GM21529 (cell line): ENCODE data around the gene NMNAT2.

Experiments used
- ATAC-seq: cut with Tn5 transposase; IDR thresholded peaks from one replicate; pipeline ENCODE4 v1.9.1; 2021; ENCODE audit not compliant: unreplicated experiment

The NMNAT2 gene

GRCh38 chr1:183318433-183318832 is 99.7 kb downstream of the NMNAT2 start:
- peak; percentile 84 for ATAC-seq

- ATAC-seq = no peak
Measured at GRCh38 chr1:183315991-183316758, 102.0 kb downstream of the NMNAT2 start.

GRCh38 chr1:183313063-183313462 is 105.1 kb downstream of the NMNAT2 start:
- ATAC-seq = no peak

GRCh38 chr1:183310753-183311479 is 107.3 kb downstream of the NMNAT2 start:
- no peak for ATAC-seq

GRCh38 chr1:183308719-183309118 is 109.5 kb downstream of the NMNAT2 start:
- ATAC-seq = no peak

- no peak for ATAC-seq
Measured at GRCh38 chr1:183306317-183307042, 111.7 kb downstream of the NMNAT2 start.

GRCh38 chr1:183304440-183305107 is 113.6 kb downstream of the NMNAT2 start:
- ATAC-seq = no peak

GRCh38 chr1:183303901-183304300 is 114.3 kb downstream of the NMNAT2 start:
- ATAC-seq = no peak

- ATAC-seq = no peak
Measured at GRCh38 chr1:183303323-183303645, 114.9 kb downstream of the NMNAT2 start.

GRCh38 chr1:183302452-183303322 is 115.5 kb downstream of the NMNAT2 start:
- ATAC-seq = no peak

GRCh38 chr1:183301239-183301638 is 116.9 kb downstream of the NMNAT2 start:
- no peak for ATAC-seq

- no peak for ATAC-seq
Measured at GRCh38 chr1:183300828-183301227, 117.4 kb downstream of the NMNAT2 start.

- no peak for ATAC-seq
Measured at GRCh38 chr1:183300395-183300794, 117.8 kb downstream of the NMNAT2 start.

- ATAC-seq = no peak
Measured at GRCh38 chr1:183296782-183297181, 121.4 kb downstream of the NMNAT2 start.

GRCh38 chr1:183295521-183295920 is 122.7 kb downstream of the NMNAT2 start:
- no peak for ATAC-seq

GRCh38 chr1:183293876-183294275 is 124.3 kb downstream of the NMNAT2 start:
- ATAC-seq = no peak

GRCh38 chr1:183293241-183293640 is 124.9 kb downstream of the NMNAT2 start:
- no peak for ATAC-seq

GRCh38 chr1:183291802-183292514 is 126.2 kb downstream of the NMNAT2 start:
- ATAC-seq = no peak

- ATAC-seq = no peak
Measured at GRCh38 chr1:183291216-183291762, 126.9 kb downstream of the NMNAT2 start.
